Neural progenitor cell (in vitro differentiated cells): ENCODE results near the gene KNOP1. TPM values are rescaled to one million over a fixed set of nuclear protein-coding genes. Genes with fewer than 3 reads are reported as not detected.
A peak's percentile ranks its signal among the peaks of the same experiment; 100 is the strongest.

Experiments used
- DNase-seq: peaks from one replicate; pipeline ENCODE4 v3.0.0-alpha.2; 2016; ENCODE audit warnings: low spot score
- H2AFZ ChIP-seq: fragments of 200-600 bp; sonication (generic); replicated peaks from 2 replicates; pipeline ENCODE4 v1.6.1; 2016; ENCODE audit warnings: antibody characterized with exemption
- H3F3A ChIP-seq: fragments of 200-600 bp; sonication (generic); 2 replicates; pipeline ENCODE4 v1.6.1; 2016; ENCODE audit warnings: antibody characterized with exemption, low read depth
- H3K27ac ChIP-seq: fragments of 200-600 bp; sonication (generic); 2 replicates; pipeline ENCODE4 v1.5.1; 2016; ENCODE audit warnings: mild to moderate bottlenecking
- H3K27me3 ChIP-seq: fragments of 200-600 bp; sonication (generic); 2 replicates; pipeline ENCODE4 v1.6.1; 2016; ENCODE audit warnings: mild to moderate bottlenecking, moderate library complexity
- H3K36me3 ChIP-seq: fragments of 200-600 bp; sonication (generic); 2 replicates; pipeline ENCODE4 v1.5.1; 2016
- H3K4me1 ChIP-seq: fragments of 200-600 bp; sonication (generic); 2 replicates; pipeline ENCODE4 v1.6.1; 2016; ENCODE audit warnings: mixed run types
- H3K4me2 ChIP-seq: fragments of 200-600 bp; sonication (generic); 2 replicates; pipeline ENCODE4 v1.6.1; 2016
- H3K4me3 ChIP-seq: fragments of 200-600 bp; sonication (generic); 2 replicates; pipeline ENCODE4 v1.5.1; 2016
- H3K79me2 ChIP-seq: fragments of 200-600 bp; sonication (generic); 2 replicates; pipeline ENCODE4 v1.6.1; 2016; ENCODE audit warnings: low read depth
- H3K9ac ChIP-seq: fragments of 200-600 bp; sonication (generic); 2 replicates; pipeline ENCODE4 v1.6.1; 2016
- H3K9me3 ChIP-seq: fragments of 200-600 bp; sonication (generic); 2 replicates; pipeline ENCODE4 v1.5.1; 2016; ENCODE audit warnings: low read depth
- H4K20me1 ChIP-seq: fragments of 200-600 bp; sonication (generic); 2 replicates; pipeline ENCODE4 v1.6.1; 2016; ENCODE audit warnings: low read depth
- H3K27ac Mint-ChIP-seq: 3 replicates; pipeline ENCODE4 v1.8.0; 2021; ENCODE audit warnings: mixed read lengths
- H3K27me3 Mint-ChIP-seq: 2 replicates; pipeline ENCODE4 v1.8.0; 2022; ENCODE audit warnings: low read depth, mild to moderate bottlenecking, inconsistent platforms, moderate library complexity, mixed read lengths; ENCODE audit not compliant: insufficient read depth
- H3K36me3 Mint-ChIP-seq: 3 replicates; pipeline ENCODE4 v1.8.0; 2021; ENCODE audit warnings: mixed read lengths
- H3K4me1 Mint-ChIP-seq: 3 replicates; pipeline ENCODE4 v1.8.0; 2021; ENCODE audit warnings: mixed read lengths
- H3K4me3 Mint-ChIP-seq: 3 replicates; pipeline ENCODE4 v1.8.0; 2021; ENCODE audit warnings: mild to moderate bottlenecking, moderate library complexity, mixed read lengths
- H3K9me3 Mint-ChIP-seq: 3 replicates; pipeline ENCODE4 v1.8.0; 2020; ENCODE audit warnings: mixed read lengths
- CTCF ChIP-seq: fragments of 200-600 bp; sonication (generic); IDR thresholded peaks from 2 replicates; pipeline ENCODE4 v1.5.1; 2017; ENCODE audit warnings: antibody characterized with exemption, mild to moderate bottlenecking
- EZH2 ChIP-seq: fragments of 200-600 bp; sonication (generic); IDR thresholded peaks from 2 replicates; pipeline ENCODE4 v1.6.1; 2017; ENCODE audit warnings: antibody characterized with exemption, mild to moderate bottlenecking, moderate library complexity
- EZH2phosphoT487 ChIP-seq: fragments of 200-600 bp; sonication (generic); IDR thresholded peaks from 2 replicates; pipeline ENCODE4 v1.6.1; 2017; ENCODE audit warnings: antibody characterized with exemption
- total RNA-seq: library from RNA; depleted of rRNA; stranded (reverse); fragments of >200 nt; gene quantifications from 2 replicates; pipeline ENCODE4 v1.2.3, GENCODE V29; 2015; ENCODE audit warnings: low replicate concordance

The KNOP1 gene
- total RNA-seq = 126 and 130 TPM in 2 replicates

GRCh38 chr16:19717741-19718623 lies at the start of gene KNOP1, which contains the start of gene IQCK:
KNOP1 (minus strand) TSS chr16:19718227; CDS start chr16:19715035, 3,192 bp downstream.
IQCK (plus strand) TSS chr16:19718271; CDS start chr16:19718307, 36 bp downstream.
- Mint-ChIP-seq H3K4me1 (peaks cover 52% of the 10 kb centered on the region), H3K9me3 (no peaks in the 10 kb centered on the region), H3K27me3 (no peaks in the 10 kb centered on the region), H3K27ac (peak within 1 kb of the TSS; percentile 96), H3K4me3 (peak within 1 kb of the TSS; percentile 99), H3K36me3 (peaks cover 20% of the 10 kb centered on the region)
- Histone ChIP-seq H4K20me1 (peaks cover 42% of the 10 kb centered on the region), H3K4me2 (peak within 1 kb of the TSS; percentile 85), H3K4me3 (peak within 1 kb of the TSS; percentile 87), H3K27ac (peak within 1 kb of the TSS; percentile 89), H3F3A (peaks cover 46% of the 10 kb centered on the region), H3K36me3 (peaks cover 6% of the 10 kb centered on the region), H2AFZ (peak within 1 kb of the TSS; percentile 100), H3K4me1 (peaks cover 18% of the 10 kb centered on the region), H3K9me3 (no peaks in the 10 kb centered on the region), H3K9ac (peak within 1 kb of the TSS; percentile 87), H3K27me3 (no peaks in the 10 kb centered on the region), H3K79me2 (peaks cover 81% of the 10 kb centered on the region)
- no peak for TF ChIP-seq CTCF
- peak; percentile 43 for TF ChIP-seq EZH2
- no peak for TF ChIP-seq EZH2phosphoT487
- peak; percentile 97 for DNase-seq

GRCh38 chr16:19767497-19767896 lies 49.5 kb upstream of the KNOP1 start:
- Histone ChIP-seq H3K9ac (no peak overlapping the region), H3K79me2 (no peaks in the 10 kb centered on the region), H3K4me2 (no peak overlapping the region), H4K20me1 (no peaks in the 10 kb centered on the region), H2AFZ (no peak overlapping the region), H3K27me3 (no peaks in the 10 kb centered on the region), H3K9me3 (no peaks in the 10 kb centered on the region), H3F3A (no peaks in the 10 kb centered on the region), H3K4me3 (no peak overlapping the region), H3K27ac (no peak overlapping the region), H3K4me1 (peaks cover 4% of the 10 kb centered on the region), H3K36me3 (no peaks in the 10 kb centered on the region)
- Mint-ChIP-seq H3K36me3 (peaks cover 42% of the 10 kb centered on the region), H3K9me3 (peaks cover 14% of the 10 kb centered on the region), H3K4me3 (no peak overlapping the region), H3K4me1 (peaks cover 15% of the 10 kb centered on the region), H3K27ac (peak overlapping the region; percentile 46), H3K27me3 (peaks cover 2% of the 10 kb centered on the region)
- TF ChIP-seq CTCF = no peak
- TF ChIP-seq EZH2phosphoT487 = no peak
- TF ChIP-seq EZH2 = no peak
- DNase-seq = no peak

GRCh38 chr16:19766988-19767387 lies 49.0 kb upstream of the KNOP1 start:
- Histone ChIP-seq H3K79me2 (no peaks in the 10 kb centered on the region), H3K4me1 (peaks cover 3% of the 10 kb centered on the region), H3K9me3 (no peaks in the 10 kb centered on the region), H3K36me3 (no peaks in the 10 kb centered on the region), H3K9ac (no peak overlapping the region), H3F3A (no peaks in the 10 kb centered on the region), H4K20me1 (no peaks in the 10 kb centered on the region), H3K27me3 (no peaks in the 10 kb centered on the region), H3K4me3 (no peak overlapping the region), H3K4me2 (no peak overlapping the region), H3K27ac (no peak overlapping the region), H2AFZ (no peak overlapping the region)
- TF ChIP-seq CTCF (no peak), EZH2 (no peak), EZH2phosphoT487 (no peak)
- DNase-seq = no peak
- Mint-ChIP-seq H3K27me3 (peaks cover 2% of the 10 kb centered on the region), H3K4me3 (no peak overlapping the region), H3K27ac (no peak overlapping the region), H3K4me1 (peaks cover 14% of the 10 kb centered on the region), H3K9me3 (peaks cover 14% of the 10 kb centered on the region), H3K36me3 (peaks cover 42% of the 10 kb centered on the region)
